Measurements from ENCODE around the gene ERC2.
A peak's percentile ranks its signal among the peaks of the same experiment; 100 is the strongest.

The ERC2 gene

DNA sequence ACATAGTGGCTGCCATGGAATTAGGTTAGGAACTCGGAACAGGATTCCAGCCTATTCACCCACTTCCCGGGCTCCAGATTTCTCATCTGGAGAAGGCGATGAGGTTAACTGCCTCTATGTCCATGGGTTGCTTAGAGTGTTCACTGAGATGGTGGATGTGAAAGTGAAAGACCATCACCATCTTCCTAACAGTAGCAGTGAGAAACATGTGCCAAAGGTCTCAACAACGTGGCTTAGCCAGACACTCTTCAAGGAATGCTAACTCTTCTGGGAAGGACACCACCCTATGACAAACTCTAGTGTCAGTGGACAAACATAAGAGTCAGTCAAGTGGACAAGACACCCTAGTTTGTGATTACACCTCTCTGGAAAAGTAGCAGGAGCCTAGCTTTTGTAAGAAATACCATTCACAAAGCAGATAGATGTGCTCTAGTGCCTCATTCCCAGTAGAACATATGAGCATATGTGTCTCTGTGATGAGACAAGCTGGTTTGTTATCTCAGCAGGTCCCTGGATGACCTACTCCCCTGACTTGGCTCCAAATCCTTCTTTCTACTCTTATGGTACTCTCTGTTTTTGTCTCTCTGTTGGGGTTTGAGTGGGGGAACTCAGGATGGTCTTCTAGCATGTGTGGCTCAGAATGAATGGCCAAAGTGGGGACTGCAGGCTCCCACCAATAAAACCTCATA lies 770.9 kb downstream of the ERC2 start:
- H3K9me3 Mint-ChIP-seq, result peaks cover 4% of the 10 kb centered on the region
- no peaks in the 10 kb centered on the region for H3K36me3 Mint-ChIP-seq
- no peak overlapping the region for H3K27ac Mint-ChIP-seq
- H3K4me1 Mint-ChIP-seq, result no peaks in the 10 kb centered on the region
- H3K27me3 Mint-ChIP-seq, result peaks cover 2% of the 10 kb centered on the region
- no peak overlapping the region for H3K4me3 Mint-ChIP-seq

DNA sequence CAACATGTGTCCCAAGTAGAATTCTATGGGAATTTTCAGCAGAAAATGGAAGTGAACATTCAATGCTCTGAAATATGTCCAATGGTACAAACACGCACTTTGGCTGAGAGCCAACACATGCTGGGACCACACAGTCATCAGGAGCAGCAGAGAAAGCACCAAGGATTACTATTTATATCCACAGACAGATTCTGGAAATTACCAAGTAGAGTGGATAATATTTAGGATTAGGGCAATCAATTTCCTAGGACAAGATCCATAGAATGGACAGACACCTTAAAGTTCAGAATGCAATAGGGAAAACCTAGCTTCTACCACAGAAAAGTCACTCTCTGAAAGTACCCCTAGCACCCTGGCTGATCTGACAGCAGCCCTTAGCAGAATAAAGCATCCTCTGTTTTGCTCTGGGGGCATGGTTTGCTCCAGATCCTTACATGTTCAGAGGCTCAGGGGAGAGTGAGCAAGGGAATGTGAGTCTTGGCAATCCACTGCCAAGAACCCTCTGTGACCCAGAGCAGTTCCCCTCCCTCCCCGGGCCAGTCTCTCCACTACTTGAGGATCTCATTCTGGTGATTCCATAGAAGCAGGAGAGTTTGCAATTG lies 775.2 kb downstream of the ERC2 start:
- H3K9me3 Mint-ChIP-seq, result peaks cover 4% of the 10 kb centered on the region
- H3K4me3 Mint-ChIP-seq, result no peak overlapping the region
- H3K36me3 Mint-ChIP-seq, result no peaks in the 10 kb centered on the region

DNA sequence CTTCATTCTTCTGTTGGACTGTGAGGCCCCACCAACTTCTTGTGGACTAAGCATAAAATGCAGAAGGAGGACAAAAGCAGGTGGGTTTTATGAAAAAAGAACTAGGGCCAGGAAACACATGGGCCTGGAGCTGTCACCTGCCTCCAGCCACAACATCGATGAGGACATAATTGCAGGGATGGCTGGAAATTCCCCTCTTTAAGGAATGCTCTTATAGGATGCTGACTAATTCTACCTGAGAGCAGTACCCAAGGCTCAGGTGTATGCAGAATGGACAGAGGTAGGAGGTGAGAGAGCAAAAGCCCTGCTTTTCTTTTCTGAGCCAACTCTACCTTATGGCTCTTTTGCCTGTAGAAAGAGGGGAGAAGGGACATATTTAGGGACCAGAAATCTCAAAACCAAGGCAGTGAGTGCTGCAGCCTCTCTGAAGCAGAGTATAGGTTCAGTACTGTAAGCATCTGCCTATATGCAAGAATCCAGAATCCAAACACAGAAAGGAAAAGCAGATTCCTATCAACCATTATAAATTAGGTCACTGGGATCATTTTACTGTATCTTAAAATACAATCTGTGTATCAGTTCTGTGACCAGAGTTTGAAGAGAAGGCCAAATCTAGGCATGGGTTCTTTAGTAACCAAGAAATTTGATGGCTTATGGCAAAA lies 775.8 kb downstream of the ERC2 start:
- no peaks in the 10 kb centered on the region for H3K4me1 Mint-ChIP-seq
- H3K4me3 Mint-ChIP-seq, result no peak overlapping the region
- H3K36me3 Mint-ChIP-seq, result no peaks in the 10 kb centered on the region
- no peak overlapping the region for H3K27ac Mint-ChIP-seq
- H3K27me3 Mint-ChIP-seq, result peaks cover 2% of the 10 kb centered on the region
- H3K9me3 Mint-ChIP-seq, result peaks cover 4% of the 10 kb centered on the region

More for the DNA sequence above, 775.2 kb downstream of the ERC2 start:
- no peaks in the 10 kb centered on the region for H3K4me1 Mint-ChIP-seq
- peaks cover 2% of the 10 kb centered on the region for H3K27me3 Mint-ChIP-seq
- H3K27ac Mint-ChIP-seq, result no peak overlapping the region

DNA sequence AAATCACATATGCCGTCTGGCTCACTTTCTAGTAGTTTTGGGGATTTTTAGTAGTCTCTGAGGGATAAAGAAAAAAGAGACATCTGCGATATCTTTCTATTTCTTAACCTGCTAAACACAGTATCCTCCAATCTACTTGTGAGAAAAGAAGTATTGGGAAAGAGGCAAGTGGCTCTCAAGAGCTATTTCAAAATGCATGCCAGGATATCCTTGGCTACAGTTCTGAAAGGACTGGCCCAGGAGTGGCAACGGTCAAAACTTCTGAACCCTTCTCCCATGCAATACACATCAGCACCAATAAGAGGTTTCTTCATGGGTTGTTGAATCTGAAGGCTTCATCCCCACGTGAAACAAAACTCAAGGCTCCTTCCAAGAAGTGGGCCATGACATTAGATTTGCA lies 777.1 kb downstream of the ERC2 start:
- H3K4me1 Mint-ChIP-seq, result no peaks in the 10 kb centered on the region
- no peak overlapping the region for H3K27ac Mint-ChIP-seq

DNA sequence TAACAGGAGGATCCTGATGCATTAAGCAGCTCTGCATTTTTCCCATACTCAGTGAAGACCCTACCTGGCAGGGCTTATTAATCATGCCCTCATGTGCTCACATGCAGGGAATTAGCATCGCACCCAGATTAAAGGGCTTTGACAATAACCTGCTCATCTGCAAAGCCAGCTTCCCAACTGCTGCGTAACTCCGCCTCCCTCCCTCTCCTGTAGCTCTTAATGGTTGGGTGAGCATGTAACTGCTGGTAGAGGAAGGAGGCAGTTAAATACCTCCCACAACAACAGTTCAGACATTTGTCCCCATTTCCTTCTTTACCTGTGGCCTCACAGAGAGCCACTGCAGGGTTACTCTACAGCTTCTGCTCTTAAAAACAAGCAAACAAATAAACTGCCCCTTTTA lies 777.5 kb downstream of the ERC2 start:
- Mint-ChIP-seq H3K9me3 (peaks cover 4% of the 10 kb centered on the region), H3K27ac (no peak overlapping the region), H3K4me3 (no peak overlapping the region), H3K27me3 (peaks cover 2% of the 10 kb centered on the region), H3K36me3 (no peaks in the 10 kb centered on the region), H3K4me1 (no peaks in the 10 kb centered on the region)

More for the DNA sequence above, 777.1 kb downstream of the ERC2 start:
- peaks cover 2% of the 10 kb centered on the region for H3K27me3 Mint-ChIP-seq
- peaks cover 4% of the 10 kb centered on the region for H3K9me3 Mint-ChIP-seq
- no peaks in the 10 kb centered on the region for H3K36me3 Mint-ChIP-seq
- H3K4me3 Mint-ChIP-seq, result no peak overlapping the region

DNA sequence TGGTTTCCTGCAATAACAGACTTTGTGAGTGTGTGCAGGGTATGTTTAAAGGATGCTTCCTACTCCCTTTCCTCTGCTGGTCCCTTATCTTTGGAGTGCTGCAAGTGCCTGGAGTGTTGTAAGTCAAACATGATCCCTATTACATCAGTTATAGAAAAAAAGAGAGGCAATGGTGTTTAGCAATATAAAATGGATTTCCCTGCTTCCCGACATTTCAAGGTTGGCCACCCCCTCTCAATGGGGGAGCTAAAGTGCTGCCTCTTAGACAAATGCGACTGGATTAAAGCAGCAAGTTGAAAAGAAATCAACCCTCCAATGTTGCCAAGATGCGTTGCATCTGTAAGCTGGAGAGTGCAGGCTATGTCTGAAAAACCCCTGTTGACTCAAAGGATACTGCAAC lies 778.1 kb downstream of the ERC2 start:
- H3K27me3 Mint-ChIP-seq, result peaks cover 2% of the 10 kb centered on the region
- H3K27ac Mint-ChIP-seq, result no peak overlapping the region
- no peak overlapping the region for H3K4me3 Mint-ChIP-seq
- no peaks in the 10 kb centered on the region for H3K36me3 Mint-ChIP-seq
- peaks cover 4% of the 10 kb centered on the region for H3K9me3 Mint-ChIP-seq
- H3K4me1 Mint-ChIP-seq, result no peaks in the 10 kb centered on the region

DNA sequence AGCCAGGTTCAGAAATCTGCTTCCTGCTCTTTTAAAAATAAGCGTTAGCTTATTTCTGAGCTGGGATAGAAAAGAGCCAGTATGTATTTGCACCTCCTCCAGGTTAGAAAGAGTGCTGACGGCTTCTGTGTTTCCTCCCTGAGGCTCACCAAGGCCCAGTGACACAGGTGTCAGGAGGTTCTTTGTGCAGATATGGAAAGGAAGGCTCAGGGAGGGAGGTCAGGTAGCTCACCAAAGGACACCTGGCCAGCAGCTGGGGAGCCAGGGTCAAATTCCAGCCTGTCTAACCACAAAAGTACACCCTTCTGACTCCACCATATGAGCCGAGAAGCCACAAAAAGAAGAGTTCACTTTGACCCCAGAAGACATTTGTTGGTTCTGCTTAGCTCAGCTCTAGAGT lies 780.1 kb downstream of the ERC2 start:
- no peaks in the 10 kb centered on the region for H3K27me3 Mint-ChIP-seq
- H3K9me3 Mint-ChIP-seq, result peaks cover under 1% of the 10 kb centered on the region
- H3K4me3 Mint-ChIP-seq, result no peak overlapping the region
- no peaks in the 10 kb centered on the region for H3K4me1 Mint-ChIP-seq
- H3K36me3 Mint-ChIP-seq, result no peaks in the 10 kb centered on the region
- no peak overlapping the region for H3K27ac Mint-ChIP-seq

DNA sequence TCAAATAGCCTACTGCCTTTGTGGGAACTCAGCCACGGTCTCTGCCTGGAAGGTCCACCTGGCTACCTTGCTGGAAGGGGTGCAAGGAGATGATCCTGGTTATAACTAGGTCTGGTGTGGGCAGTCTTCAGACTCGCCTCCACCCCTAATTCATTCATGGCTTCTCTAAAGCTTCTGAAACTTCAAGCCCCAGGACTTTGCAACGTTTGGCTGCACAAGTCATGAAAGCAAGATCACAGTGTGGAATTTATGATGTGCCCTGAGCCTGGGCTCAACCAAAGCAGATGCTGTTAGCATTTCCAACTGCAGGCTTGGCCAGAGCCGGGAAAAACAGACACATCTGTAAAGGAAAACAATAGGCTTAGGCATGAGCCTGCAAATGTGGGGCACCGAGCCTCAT lies 780.7 kb downstream of the ERC2 start:
- H3K4me1 Mint-ChIP-seq, result no peaks in the 10 kb centered on the region
- H3K27ac Mint-ChIP-seq, result peak overlapping the region; percentile 41
- no peak overlapping the region for H3K4me3 Mint-ChIP-seq
- H3K27me3 Mint-ChIP-seq, result no peaks in the 10 kb centered on the region
- no peaks in the 10 kb centered on the region for H3K36me3 Mint-ChIP-seq
- no peaks in the 10 kb centered on the region for H3K9me3 Mint-ChIP-seq

DNA sequence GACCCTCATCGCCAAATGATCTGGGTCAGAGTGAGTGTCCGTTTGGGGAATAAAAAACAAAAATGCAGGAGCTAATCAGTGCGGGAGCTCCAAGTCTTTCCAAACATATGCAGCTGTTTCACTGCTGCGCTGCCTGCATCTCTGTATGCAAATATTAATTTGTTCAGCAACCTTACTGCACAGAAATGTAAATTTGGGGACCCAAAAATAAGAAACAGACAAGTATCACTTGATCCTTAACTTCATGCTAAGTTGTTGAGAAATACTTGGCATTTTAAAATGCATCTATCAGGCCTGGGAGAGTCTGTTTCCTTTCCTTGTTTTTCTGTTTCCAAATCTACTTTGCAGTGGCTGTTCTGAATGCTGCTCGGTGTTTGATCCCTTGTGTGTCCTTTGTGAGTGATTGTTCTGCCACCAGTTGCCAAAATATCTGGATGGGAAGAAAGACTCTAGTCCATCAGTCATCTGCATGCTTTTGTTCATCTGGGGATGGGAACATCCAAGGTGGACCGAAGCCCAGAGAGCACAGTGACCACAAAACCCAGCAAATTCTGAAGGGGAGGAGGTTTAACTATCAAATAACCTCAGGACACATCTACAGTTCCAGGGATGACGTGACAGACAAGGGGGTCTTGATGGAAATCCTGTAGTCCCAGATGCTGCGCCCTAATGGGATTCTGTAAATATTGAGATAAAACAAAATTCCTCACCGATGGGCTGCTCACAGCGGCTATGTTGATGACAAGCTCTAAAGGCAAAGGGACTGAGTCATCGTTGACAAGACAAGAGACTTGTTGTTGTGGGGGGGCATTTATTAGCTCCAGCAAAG lies 781.6 kb downstream of the ERC2 start:
- no peaks in the 10 kb centered on the region for H3K27me3 Mint-ChIP-seq
- H3K27ac Mint-ChIP-seq, result no peak overlapping the region
- H3K4me1 Mint-ChIP-seq, result no peaks in the 10 kb centered on the region
- no peaks in the 10 kb centered on the region for H3K9me3 Mint-ChIP-seq
- no peak overlapping the region for H3K4me3 Mint-ChIP-seq
- H3K36me3 Mint-ChIP-seq, result no peaks in the 10 kb centered on the region

DNA sequence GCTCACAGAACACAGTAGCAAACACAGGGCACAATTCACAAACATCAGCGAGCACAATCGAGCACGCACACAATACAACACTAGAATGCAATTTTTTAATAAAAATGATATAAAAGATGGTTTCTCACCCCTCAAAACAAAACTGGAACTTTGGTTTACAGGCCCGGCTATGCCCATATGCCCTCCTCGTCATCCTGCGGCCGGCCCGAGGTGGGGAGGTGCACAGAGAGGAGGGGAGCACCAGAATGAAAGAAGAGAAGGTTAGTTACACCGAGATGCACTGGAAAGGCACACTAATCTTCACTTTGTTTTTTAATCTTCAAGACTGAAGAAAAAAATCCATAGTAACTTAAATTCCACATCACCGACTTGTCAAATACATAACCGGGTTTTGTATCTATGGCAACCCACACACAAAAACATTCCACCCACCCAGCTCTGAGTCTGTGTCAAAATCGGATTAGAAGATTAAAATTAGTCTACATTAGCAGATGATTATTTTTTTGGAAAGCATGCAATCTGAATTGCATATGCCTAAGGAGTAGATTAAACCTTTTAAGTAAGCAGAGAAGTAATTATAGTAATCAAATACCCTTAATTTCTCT lies 784.5 kb downstream of the ERC2 start:
- Mint-ChIP-seq H3K9me3 (no peaks in the 10 kb centered on the region), H3K4me1 (no peaks in the 10 kb centered on the region), H3K27me3 (no peaks in the 10 kb centered on the region), H3K4me3 (no peak overlapping the region), H3K36me3 (no peaks in the 10 kb centered on the region), H3K27ac (no peak overlapping the region)

DNA sequence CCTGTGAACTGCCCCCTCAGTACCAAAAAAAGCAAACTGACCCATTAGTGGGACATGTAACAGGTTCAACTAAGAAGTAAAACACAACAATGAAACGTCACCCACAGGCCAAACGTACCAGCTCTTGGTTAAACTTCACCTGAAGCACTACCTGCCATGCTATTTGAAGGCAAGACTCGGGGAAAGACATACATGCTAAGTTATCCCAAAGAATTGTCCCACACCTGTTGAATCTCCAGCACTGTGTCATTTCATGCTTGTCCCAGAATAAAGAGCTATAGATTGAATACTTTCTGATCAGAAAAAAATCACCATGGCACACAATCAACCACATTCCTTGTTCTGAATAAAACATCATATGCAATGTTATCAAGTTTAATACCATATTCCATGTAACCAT lies 785.8 kb downstream of the ERC2 start:
- H3K9me3 Mint-ChIP-seq, result no peaks in the 10 kb centered on the region
- H3K27ac Mint-ChIP-seq, result no peak overlapping the region
- no peak overlapping the region for H3K4me3 Mint-ChIP-seq
- no peaks in the 10 kb centered on the region for H3K4me1 Mint-ChIP-seq
- no peaks in the 10 kb centered on the region for H3K36me3 Mint-ChIP-seq
- no peaks in the 10 kb centered on the region for H3K27me3 Mint-ChIP-seq

DNA sequence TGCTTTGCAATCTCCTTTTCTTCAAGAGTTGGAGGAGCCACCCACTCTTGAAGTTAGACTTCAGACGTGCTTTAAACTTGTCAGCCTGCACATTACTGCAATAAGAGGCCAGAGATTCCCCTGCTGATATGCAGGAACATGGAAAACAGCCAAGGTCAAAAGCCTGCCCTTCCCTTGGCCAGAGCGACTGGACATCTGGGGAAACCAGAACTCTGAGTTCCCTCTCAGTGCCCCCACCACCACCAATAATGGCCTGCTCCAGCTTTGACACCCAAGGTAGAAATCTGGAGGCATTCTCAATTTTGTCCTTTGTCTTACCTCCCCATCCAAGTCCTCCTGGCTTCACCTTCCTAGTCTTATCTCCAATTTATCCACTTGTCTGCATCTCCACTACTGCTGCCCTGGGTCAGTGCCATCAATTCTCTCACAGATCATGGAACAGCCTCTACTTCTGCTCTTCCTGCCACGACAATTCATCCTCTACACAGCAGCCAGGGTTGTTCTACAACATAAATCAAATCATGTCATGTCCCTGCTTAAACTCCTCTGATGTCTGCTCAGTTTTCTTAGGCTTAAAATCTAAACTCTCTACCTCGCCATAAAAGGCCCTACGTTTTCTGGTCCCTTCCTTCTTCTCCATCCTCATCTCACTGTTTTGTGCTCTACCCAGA lies 789.6 kb downstream of the ERC2 start:
- Mint-ChIP-seq H3K9me3 (no peaks in the 10 kb centered on the region), H3K36me3 (no peaks in the 10 kb centered on the region), H3K27me3 (no peaks in the 10 kb centered on the region), H3K4me1 (no peaks in the 10 kb centered on the region), H3K27ac (no peak overlapping the region), H3K4me3 (no peak overlapping the region)

DNA sequence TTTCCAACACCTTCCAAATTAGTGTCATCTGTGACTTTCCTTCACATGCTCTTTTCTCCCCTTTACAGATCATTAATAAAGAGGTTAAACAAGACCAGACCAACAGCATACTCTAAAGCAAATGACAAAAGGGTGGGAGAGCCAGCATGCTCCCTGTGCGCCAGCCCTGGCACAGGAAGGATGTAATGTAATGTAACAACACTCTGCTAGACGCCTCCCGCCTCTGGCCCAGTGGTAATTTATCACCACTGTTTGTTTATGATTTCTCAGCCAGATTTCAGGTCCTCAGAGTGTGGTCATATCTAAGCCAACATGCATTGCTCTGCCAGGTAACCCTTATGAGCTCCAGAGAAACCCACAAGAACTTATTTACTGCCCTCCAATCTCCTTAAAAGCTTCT lies 791.6 kb downstream of the ERC2 start:
- H3K4me1 Mint-ChIP-seq, result no peaks in the 10 kb centered on the region
- no peak overlapping the region for H3K4me3 Mint-ChIP-seq
- H3K27ac Mint-ChIP-seq, result no peak overlapping the region
- no peaks in the 10 kb centered on the region for H3K9me3 Mint-ChIP-seq
- no peaks in the 10 kb centered on the region for H3K27me3 Mint-ChIP-seq
- no peaks in the 10 kb centered on the region for H3K36me3 Mint-ChIP-seq

DNA sequence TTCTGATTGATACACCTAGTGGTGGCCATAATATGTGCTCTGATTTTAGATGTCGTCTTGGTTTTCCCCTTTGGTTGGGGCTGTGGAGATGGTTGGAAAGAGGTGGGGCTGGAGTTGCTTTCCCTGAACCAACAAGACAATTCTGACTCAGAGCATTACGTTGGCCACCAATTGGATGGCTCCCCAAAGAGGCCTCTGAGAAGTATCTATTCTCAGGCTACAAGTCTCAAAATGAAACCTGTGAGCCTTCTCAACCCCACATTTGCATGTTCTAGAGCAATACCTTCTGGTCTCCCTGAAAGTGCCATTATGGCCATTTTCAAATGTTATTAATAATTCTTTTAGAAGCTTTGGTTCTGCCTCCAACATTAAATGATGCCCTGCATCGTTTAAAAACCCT lies 792.8 kb downstream of the ERC2 start:
- Mint-ChIP-seq H3K4me1 (no peaks in the 10 kb centered on the region), H3K9me3 (no peaks in the 10 kb centered on the region), H3K27me3 (no peaks in the 10 kb centered on the region), H3K4me3 (no peak overlapping the region), H3K36me3 (no peaks in the 10 kb centered on the region), H3K27ac (no peak overlapping the region)

DNA sequence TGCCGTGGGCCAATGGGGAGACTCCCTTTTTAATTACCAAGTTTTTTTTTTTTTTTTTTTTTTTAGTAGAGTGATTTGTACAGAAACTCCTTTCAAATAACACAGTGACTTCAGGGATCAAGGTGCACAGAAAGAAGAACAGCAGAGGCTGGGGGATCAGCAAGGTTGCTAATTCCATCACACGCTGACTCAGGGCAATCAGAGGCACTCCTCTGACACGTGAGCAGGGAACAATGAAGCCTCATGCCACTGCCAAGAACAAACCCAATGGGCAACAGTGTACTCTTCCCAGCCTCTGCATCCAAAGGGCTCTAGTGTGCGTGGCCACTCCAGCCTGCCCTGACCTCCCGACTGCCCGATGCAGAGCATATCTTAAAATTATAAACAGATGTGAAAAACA lies 794.5 kb downstream of the ERC2 start:
- Mint-ChIP-seq H3K4me1 (no peaks in the 10 kb centered on the region), H3K27me3 (no peaks in the 10 kb centered on the region), H3K36me3 (no peaks in the 10 kb centered on the region), H3K4me3 (no peak overlapping the region), H3K27ac (no peak overlapping the region), H3K9me3 (no peaks in the 10 kb centered on the region)

All from activated naive CD4-positive, alpha-beta T cell treated with anti-CD3 and anti-CD28 coated beads, Interleukin-2, amount 50 U/mL, for 24 hours (primary cell).